GM12872 (cell line): ENCODE measurements around the gene TGM3.

Experiments
- TF ChIP-seq, protein P1 (sequence below): IDR thresholded peaks from 3 replicates; pipeline ENCODE4 v1.5.1; 2011; ENCODE audit warnings: low read depth, mild to moderate bottlenecking, low read length, moderate library complexity; ENCODE audit not compliant: insufficient read depth

TGM3 gene

DNA sequence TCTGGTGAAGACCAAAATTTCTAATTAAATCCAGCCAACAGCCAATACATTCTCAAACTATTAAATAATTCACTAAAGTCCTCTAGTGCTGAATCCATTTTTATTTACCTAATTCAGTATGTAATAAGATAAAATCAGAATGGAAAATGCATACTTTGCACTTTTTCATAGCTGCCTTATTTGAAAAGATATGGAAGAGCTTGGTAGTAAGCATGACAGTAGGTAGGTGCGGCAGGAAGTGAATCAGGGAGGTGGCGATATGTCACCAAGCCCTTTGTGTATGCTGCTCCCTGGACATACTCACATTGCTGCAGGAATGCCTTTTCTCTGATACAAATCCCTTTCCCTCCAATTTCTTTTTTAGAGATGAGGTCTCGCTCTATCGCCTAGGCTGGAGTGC, 10.2 kb upstream of the TGM3 start:
- TF ChIP-seq, protein P1, sequence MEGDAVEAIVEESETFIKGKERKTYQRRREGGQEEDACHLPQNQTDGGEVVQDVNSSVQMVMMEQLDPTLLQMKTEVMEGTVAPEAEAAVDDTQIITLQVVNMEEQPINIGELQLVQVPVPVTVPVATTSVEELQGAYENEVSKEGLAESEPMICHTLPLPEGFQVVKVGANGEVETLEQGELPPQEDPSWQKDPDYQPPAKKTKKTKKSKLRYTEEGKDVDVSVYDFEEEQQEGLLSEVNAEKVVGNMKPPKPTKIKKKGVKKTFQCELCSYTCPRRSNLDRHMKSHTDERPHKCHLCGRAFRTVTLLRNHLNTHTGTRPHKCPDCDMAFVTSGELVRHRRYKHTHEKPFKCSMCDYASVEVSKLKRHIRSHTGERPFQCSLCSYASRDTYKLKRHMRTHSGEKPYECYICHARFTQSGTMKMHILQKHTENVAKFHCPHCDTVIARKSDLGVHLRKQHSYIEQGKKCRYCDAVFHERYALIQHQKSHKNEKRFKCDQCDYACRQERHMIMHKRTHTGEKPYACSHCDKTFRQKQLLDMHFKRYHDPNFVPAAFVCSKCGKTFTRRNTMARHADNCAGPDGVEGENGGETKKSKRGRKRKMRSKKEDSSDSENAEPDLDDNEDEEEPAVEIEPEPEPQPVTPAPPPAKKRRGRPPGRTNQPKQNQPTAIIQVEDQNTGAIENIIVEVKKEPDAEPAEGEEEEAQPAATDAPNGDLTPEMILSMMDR: no peak

DNA sequence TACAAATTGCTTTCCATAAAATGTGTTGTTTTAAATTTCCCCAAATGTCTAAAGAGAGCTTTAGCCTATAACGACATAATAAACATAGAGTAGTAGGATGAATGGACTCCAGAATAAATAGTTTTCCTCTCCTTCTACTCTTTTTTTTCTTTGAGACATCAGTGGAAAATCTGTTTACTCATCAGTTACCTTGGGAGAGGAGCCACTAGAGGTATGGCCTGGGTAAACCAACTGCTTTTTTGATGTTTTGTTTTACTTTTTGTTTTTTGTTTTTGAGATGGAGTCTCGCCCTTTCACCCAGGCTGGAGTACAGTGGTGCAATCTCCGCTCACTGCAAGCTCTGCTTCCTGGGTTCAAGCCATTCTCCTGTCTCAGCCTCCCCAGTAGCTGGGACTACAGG, 8.3 kb upstream of the TGM3 start:
- TF ChIP-seq, protein P1: no peak

- TF ChIP-seq, protein P1: no peak
Observed at GRCh38 chr20:2289475-2289874, 6.3 kb upstream of the TGM3 start.

DNA sequence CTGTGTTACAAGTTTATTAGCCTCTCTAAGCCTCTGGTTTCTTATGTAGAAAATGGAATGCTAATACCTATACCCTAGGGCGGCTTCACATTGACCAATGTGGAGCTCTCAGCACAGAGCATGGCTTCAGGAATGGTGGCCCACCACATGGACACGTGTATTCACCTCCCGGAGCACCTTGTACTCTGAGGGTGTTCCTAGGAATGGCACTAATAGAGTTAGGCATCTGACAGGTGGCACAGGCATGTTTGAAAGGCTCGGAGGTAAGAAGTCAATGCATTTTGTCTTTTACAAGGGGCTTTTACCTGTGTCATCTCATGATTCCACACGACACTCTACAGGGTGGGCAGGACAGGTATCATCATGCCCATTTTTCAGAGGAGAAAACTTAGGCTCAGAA, 5.3 kb upstream of the TGM3 start:
- TF ChIP-seq, protein P1: no peak

DNA sequence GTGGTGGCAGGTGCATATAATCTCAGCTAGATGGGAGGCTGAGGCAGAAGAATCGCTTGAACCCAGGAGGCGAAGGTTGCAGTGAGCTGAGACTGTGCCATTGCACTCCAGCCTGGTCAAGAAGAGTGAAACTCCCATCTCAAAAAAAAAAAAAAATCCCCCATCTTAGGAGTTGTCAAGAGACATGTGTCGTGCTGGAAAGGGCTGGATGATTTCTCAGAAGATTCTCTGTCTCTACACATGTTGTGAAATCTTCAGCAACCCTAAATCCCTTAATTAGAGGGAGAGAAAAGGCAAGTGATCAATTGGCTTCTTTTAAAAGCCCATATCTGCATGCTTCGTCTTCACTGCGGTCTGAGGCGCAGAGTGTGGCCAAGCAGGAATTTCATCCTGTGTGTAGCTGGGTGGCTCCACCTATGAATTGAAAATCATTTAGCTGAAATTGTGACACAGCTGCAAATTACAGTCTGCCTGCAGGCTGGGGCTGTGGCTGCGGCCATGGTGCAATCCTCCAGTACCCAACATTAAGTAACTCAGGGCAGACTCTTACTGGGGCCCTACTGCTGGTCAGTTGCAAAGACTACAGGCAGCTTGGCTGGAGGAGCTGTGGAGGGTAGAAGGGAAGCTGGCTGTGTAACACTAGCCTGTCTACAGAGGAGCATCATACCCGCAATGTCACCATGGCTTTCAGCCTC, 3.2 kb upstream of the TGM3 start:
- TF ChIP-seq, protein P1: no peak

- TF ChIP-seq, protein P1: no peak
Observed at GRCh38 chr20:2293486-2293885, 2.3 kb upstream of the TGM3 start.

DNA sequence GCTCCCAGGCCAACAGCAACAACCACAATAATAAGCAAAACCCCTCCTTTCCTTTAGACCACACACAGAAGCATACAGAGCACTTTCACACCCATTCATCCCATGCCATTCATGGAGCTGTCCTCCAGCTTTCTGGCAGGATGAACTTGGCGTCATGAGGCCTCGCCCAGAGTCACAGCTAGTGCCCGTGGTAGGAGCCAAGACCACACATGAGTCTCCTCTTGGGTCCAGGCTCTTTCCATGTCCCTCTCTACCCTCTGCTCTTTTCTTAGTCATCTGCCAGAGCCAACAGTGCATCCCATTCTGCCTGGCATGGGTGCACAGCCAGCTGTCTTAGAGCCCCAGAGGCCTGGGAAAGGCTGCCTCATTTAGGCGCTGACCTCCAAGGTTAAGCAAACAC, 1.8 kb upstream of the TGM3 start:
- TF ChIP-seq, protein P1: no peak
